Measurements from ENCODE around the gene CCL14. TPM values are rescaled to one million over a fixed set of nuclear protein-coding genes. Genes with fewer than 3 reads are reported as not detected.
A peak's percentile ranks its signal among the peaks of the same experiment; 100 is the strongest.
"Not testable (repeated sequence)": the region's sequence is repeated elsewhere in the genome, so short reads cannot be mapped to it uniquely, and the experiment has no call there.

The CCL14 gene
- total RNA-seq, 4 donors from 2014 or later, result 4.2 to 19.5 (median 6.8) TPM

DNA sequence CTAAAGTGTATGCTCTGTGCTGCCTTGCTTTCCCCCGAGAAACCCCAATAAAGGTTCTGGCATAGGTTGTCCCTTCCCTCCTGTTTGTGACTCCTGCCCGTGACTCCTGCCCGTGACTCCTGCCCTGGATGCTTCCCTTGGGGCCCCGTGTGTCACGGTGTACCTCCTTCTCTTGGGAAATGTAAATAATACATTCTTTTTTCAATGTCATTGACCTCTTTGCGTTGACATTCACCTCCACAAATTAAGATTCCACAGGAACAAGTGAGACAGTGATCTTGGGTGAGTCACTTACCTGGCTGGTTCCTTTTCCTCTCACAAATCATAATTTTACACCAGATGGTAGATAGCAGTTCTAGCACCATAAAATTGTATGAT, 14.2 kb upstream of the CCL14 start:
- in situ Hi-C loops (cut with MboI; ENCODE audit: low pct_ligation_motif_present in 1 of 4, low pct_unique_long_range_greater_than_20kb in 1 of 4, low sequenced_read_pairs in 3 of 4), result no loop called here
- Histone ChIP-seq H3K36me3 (peaks cover 0 to 10% (median 4%) of the 10 kb centered on the region in 4 donors), H3K27ac (peak overlapping the region; percentile 75 to 87 (median 86)), H3K4me3 (peak overlapping the region in 3 of 4 donors; percentile 28 to 42 (median 32)), H3K9me3 (no peaks in the 10 kb centered on the region), H3K27me3 (no peaks in the 10 kb centered on the region), H3K4me1 (peaks cover 0 to 29% (median 17%) of the 10 kb centered on the region in 4 donors)
- intact Hi-C loops (cut with DNase I; ENCODE audit: low total_unique reads), result no loop called here
- DNase-seq, result peak; percentile 51
- TF ChIP-seq POLR2AphosphoS5 (IDR thresholded peaks at IDR 0.05), result peak in 1 of 3 donors; percentile 34
- TF ChIP-seq, protein P1, sequence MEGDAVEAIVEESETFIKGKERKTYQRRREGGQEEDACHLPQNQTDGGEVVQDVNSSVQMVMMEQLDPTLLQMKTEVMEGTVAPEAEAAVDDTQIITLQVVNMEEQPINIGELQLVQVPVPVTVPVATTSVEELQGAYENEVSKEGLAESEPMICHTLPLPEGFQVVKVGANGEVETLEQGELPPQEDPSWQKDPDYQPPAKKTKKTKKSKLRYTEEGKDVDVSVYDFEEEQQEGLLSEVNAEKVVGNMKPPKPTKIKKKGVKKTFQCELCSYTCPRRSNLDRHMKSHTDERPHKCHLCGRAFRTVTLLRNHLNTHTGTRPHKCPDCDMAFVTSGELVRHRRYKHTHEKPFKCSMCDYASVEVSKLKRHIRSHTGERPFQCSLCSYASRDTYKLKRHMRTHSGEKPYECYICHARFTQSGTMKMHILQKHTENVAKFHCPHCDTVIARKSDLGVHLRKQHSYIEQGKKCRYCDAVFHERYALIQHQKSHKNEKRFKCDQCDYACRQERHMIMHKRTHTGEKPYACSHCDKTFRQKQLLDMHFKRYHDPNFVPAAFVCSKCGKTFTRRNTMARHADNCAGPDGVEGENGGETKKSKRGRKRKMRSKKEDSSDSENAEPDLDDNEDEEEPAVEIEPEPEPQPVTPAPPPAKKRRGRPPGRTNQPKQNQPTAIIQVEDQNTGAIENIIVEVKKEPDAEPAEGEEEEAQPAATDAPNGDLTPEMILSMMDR (IDR thresholded peaks at IDR 0.05), result no peak
- WGBS, 2 donors (ENCODE audit: low coverage in 1 of 2), result 37 to 53% methylated on average over 5 to 6 of the region's 6 CpGs

DNA sequence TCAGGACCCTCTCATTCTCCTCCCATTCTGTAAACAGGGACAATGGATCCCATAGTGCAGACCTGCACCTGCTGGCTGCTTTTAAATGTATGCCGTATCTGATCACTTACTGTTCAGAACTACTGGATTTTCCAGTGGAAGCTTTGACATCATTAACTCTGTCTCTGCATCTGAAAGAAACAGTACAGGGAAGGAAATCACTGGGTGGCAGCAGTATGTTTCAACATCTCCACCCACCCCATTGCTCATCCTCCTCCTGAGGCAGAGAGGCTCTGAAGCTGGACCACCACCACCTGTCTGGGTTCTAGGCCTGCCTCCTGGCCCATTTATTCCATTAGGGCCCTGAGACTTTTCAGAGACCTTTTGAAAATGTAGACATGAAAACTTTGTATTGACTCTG, 12.2 kb upstream of the CCL14 start:
- intact Hi-C loops (cut with DNase I; ENCODE audit: low total_unique reads), result no loop called here
- DNase-seq, result no peak
- Histone ChIP-seq H3K36me3 (peaks cover 0 to 10% (median 4%) of the 10 kb centered on the region in 4 donors), H3K4me3 (no peak overlapping the region), H3K27ac (no peak overlapping the region), H3K9me3 (no peaks in the 10 kb centered on the region), H3K4me1 (peaks cover 0 to 15% (median 10%) of the 10 kb centered on the region in 4 donors), H3K27me3 (no peaks in the 10 kb centered on the region)
- TF ChIP-seq, protein P1 (IDR thresholded peaks at IDR 0.05), result no peak
- TF ChIP-seq POLR2AphosphoS5 (IDR thresholded peaks at IDR 0.05) (no peak), POLR2A (IDR thresholded peaks at IDR 0.05) (no peak), EP300 (IDR thresholded peaks at IDR 0.05; ENCODE audit: low read depth) (no peak)
- in situ Hi-C loops (cut with MboI; ENCODE audit: low pct_ligation_motif_present in 1 of 4, low pct_unique_long_range_greater_than_20kb in 1 of 4, low sequenced_read_pairs in 3 of 4), result no loop called here
- WGBS, 2 donors (ENCODE audit: low coverage in 1 of 2), result 50 to 88% methylated on average over 1 of the region's 1 CpG

DNA sequence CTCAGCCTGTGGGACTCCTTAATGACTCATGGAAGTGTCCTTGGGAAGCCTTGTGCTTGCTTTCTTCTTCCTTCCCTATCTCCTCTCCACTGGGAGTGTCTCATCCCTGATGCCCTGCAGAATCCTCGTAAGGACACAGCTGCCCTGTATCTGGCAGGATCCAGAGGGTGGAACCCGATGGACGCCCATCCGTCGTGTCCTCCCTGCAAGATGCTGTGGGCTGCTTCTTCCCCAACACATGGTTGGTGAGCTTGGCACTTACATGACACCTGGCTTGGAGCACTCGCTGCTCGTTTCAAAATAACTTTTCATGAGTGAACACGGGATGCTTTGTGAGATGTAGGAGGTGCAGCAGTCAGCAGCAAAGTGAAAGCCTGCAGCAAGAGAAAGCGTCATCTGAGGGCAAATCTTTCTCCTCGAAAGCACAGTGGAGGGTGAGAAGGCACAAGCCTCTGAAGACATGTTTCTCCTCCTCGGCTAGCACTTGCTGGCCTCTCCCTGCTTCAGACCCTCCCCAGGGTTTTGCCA, 11.6 kb upstream of the CCL14 start:
- Histone ChIP-seq H3K4me3 (no peak overlapping the region), H3K27ac (no peak overlapping the region), H3K9me3 (no peaks in the 10 kb centered on the region), H3K27me3 (no peaks in the 10 kb centered on the region), H3K36me3 (peaks cover 0 to 10% (median 4%) of the 10 kb centered on the region in 4 donors), H3K4me1 (peaks cover 0 to 11% (median 8%) of the 10 kb centered on the region in 4 donors)
- no peak for DNase-seq
- in situ Hi-C loops (cut with MboI; ENCODE audit: low pct_ligation_motif_present in 1 of 4, low pct_unique_long_range_greater_than_20kb in 1 of 4, low sequenced_read_pairs in 3 of 4), result no loop called here
- 79% methylated on average over 11 of the region's 11 CpGs; no CpG with 5 or more reads in 1 of the 2 donors for WGBS, 2 donors (ENCODE audit: low coverage in 1 of 2)
- intact Hi-C loops (cut with DNase I; ENCODE audit: low total_unique reads), result no loop called here
- TF ChIP-seq POLR2A (IDR thresholded peaks at IDR 0.05) (no peak), POLR2AphosphoS5 (IDR thresholded peaks at IDR 0.05) (no peak), EP300 (IDR thresholded peaks at IDR 0.05; ENCODE audit: low read depth) (no peak)
- TF ChIP-seq, protein P1 (IDR thresholded peaks at IDR 0.05), result no peak

GRCh38 chr17:35995346-35995745, 8.8 kb upstream of the CCL14 start:
- WGBS, 2 donors (ENCODE audit: low coverage in 1 of 2), result 71 to 100% methylated on average over 2 of the region's 2 CpGs
- in situ Hi-C loops (cut with MboI; ENCODE audit: low pct_ligation_motif_present in 1 of 4, low pct_unique_long_range_greater_than_20kb in 1 of 4, low sequenced_read_pairs in 3 of 4); H3K9me3 ChIP-seq; H3K27ac ChIP-seq; H3K4me3 ChIP-seq; intact Hi-C loops (cut with DNase I; ENCODE audit: low total_unique reads); H3K27me3 ChIP-seq; DNase-seq; H3K4me1 ChIP-seq: not testable (repeated sequence)
- H3K36me3 ChIP-seq, result peaks cover 0 to 19% (median 4%) of the 10 kb centered on the region in 4 donors

DNA sequence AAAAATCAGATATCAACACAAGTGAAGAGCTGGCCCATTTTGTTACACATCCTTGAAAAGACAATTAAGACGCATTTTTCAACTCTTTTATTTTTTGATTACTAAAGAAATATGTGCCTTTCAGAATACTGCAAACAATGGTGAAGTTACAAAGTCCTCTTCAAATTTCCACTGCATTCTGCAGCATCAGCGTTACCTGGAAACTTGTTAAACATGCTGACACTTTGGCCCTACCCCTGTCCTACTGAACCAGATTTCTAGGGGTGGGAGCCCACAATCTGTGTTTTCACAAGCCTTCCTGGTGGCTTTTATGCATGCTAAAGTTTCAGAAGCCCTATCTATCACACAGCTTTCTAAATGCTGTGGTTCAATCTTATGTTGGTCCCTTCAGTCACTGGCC, 4.5 kb upstream of the CCL14 start:
- WGBS, 2 donors (ENCODE audit: low coverage in 1 of 2), result 48 to 63% methylated on average over 1 to 2 of the region's 2 CpGs
- no peak for TF ChIP-seq EP300 (IDR thresholded peaks at IDR 0.05; ENCODE audit: low read depth)
- no peak for TF ChIP-seq POLR2AphosphoS5 (IDR thresholded peaks at IDR 0.05)
- TF ChIP-seq POLR2A (IDR thresholded peaks at IDR 0.05), result no peak
- TF ChIP-seq, protein P1 (IDR thresholded peaks at IDR 0.05), result no peak
- Histone ChIP-seq H3K27me3 (no peaks in the 10 kb centered on the region), H3K4me3 (no peak overlapping the region), H3K27ac (no peak overlapping the region), H3K4me1 (no peaks in the 10 kb centered on the region), H3K9me3 (no peaks in the 10 kb centered on the region), H3K36me3 (peaks cover 0 to 9% (median under 1%) of the 10 kb centered on the region in 4 donors)
- in situ Hi-C loops (cut with MboI; ENCODE audit: low pct_ligation_motif_present in 1 of 4, low pct_unique_long_range_greater_than_20kb in 1 of 4, low sequenced_read_pairs in 3 of 4) (no loop called here), intact Hi-C loops (cut with DNase I; ENCODE audit: low total_unique reads) (no loop called here)
- no peak for DNase-seq
